Stimulated activated CD4-positive, alpha-beta T cell treated with anti-CD3 and anti-CD28 coated beads, Interleukin-1b, Interleukin-23, amount 100 ng/mL, for 1 hour (primary cell): Measurements from ENCODE around the gene CTAGE6.
"Not testable (repeated sequence)": the region's sequence is repeated elsewhere in the genome, so short reads cannot be mapped to it uniquely, and the experiment has no call there.

ENCODE experiments used
- DNase-seq, 2 donors: peaks; one replicate each; pipeline ENCODE4 v3.0.0-alpha.2; 2020; ENCODE audit warnings: low read depth in 2 of 2

Gene CTAGE6, protein sequence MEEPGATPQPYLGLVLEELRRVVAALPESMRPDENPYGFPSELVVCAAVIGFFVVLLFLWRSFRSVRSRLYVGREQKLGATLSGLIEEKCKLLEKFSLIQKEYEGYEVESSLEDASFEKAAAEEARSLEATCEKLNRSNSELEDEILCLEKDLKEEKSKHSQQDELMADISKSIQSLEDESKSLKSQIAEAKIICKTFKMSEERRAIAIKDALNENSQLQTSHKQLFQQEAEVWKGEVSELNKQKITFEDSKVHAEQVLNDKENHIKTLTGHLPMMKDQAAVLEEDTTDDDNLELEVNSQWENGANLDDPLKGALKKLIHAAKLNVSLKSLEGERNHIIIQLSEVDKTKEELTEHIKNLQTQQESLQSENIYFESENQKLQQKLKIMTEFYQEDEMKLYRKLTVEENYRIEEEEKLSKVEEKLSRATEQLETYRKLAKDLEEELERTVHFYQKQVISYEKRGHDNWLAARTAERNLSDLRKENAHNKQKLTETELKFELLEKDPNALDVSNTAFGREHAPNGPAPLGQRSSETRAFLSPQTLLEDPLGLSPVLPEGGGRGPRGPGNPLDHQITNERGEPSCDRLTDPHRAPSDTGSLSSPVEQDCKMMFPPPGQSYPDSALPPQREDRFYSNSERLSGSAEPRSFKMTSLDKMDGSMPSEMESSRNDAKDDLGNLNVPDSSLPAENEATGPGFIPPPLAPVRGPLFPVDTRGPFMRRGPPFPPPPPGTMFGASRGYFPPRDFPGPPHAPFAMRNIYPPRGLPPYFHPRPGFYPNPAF

DNA sequence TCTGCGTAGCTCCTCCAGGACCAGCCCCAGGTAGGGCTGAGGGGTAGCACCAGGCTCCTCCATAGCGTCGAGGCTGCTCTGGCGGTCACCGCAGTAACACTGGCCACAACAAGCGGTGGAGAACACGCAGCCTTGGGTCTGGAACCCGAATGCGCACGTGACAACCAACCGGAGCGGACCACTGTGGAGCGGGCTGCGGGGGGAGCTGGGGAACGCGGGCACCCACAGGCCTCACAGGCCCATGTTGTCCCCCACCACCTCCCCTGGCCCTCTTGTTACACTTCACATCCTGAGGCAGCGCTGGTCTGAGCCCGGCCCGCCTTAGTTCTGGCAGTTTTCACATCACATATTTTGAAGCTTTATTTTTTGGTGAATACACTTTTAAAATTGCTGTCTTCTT lies at the start of gene CTAGE6:
Gene CTAGE6, minus strand, starts transcription at position 101 of the 400 bp plus-strand sequence. Its CDS starts 38 bp downstream, at position 63.
- DNase-seq, result not testable (repeated sequence)

DNA sequence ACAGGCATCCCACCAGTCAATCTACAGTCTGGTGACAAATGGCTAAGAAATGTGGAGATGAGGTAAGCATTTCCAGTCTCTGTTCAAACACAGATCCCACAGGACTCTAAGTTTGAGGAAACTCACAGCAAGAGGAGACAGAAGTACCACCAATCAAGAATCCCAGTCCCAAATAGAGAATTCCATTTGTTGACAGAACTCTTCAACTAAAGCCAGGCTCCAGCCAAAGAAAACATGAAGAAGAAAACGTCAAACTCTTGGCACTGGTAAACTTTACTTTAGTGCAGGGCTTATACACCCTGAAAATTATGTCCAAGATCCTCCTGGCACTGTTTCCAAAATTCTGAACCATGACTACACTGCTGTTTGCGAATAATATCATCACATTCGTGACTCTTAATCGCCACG lies 49.2 kb upstream of the CTAGE6 start:
- not testable (repeated sequence) for DNase-seq

DNA sequence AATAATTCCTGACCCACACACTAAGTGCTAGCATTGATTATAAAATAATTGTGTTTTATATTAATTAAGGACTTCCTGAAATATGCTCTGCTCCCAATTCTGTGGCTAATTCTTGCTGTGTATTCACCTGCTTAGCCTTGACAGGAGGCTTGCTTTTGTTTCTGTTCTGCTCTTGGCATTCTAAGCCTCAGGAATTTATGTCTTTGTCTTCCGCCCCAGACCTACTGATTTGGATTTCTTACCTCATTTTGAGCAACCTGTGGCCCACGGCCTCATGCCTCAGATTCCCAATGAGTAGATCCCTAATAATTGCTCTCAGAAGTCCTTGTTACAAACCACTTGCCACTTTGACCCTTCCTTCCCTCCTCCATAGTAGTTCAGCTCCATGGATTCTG lies 40.4 kb upstream of the CTAGE6 start:
- DNase-seq, result not testable (repeated sequence)

DNA sequence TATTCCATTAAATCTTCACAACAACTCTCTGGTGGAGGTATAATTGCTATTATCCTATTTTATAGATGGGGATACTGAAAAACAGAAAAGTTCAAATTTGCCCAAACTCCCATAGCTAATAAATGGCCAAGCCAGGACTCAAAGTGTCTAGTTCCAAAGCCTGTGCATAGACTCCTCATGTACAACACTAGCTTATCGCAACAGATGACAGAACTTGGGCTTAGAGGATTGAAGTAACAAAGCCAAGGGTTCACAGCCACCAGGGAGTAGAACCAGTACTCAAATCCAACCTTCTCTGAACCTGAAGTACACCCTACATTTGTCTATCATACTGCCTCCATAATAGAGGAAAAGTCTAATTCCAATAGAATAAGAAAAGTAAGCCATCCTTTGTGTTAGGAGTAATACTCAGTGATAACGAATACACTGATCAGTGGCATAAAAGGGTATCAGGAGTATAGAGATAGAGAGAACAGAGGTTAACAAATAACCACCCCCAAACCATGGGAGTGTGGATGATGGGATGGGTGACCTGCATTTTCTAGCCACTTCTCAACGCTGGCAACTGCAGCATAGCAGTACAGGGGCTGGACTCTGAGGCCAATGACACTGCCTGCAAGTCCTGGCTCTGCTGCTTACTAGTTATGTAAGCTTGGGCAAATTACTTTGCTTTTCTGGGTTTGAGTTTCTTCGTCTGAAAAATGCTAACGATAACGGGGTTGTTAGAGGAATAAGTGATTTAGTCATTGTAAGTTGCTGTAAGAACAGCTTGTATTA lies 39.8 kb upstream of the CTAGE6 start:
- not testable (repeated sequence) for DNase-seq

DNA sequence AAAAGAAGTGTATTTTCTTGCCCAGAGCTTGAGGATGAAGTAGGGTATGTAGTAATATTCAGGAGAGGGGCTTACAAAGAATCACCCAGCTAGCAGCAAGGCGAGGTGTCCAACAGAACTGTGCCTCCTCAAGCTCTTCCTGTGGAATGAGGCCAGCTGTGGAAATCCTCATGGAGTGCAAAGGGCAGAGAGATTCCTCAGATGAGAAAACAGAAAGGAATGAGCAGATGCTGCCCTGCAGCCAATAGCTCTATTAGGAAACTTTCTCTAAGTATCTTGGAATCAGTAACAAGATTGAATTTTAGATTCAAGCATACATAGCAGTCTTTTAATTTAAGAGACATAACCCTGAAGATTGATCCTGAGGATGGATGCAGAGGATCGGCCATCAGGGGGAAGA lies 38.2 kb upstream of the CTAGE6 start:
- DNase-seq, result not testable (repeated sequence)

DNA sequence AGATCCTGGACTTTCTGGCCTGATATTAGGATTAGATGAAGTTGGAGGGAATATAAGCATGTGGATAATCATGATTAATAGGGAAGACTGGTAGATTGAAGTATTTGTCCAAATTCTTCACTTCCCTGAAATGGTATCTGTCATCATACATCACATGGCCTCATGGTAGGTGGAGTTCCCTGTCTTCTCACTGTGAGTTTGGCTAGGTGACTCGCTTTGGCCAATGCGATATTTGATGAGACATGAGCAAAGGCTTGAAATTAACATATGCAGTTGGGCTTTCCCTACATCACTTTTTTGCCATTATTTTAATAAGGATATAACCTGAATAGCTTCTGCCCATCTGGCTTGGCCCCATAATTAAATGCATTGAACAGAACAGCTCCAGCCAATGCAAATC lies 35.1 kb upstream of the CTAGE6 start:
- not testable (repeated sequence) for DNase-seq

DNA sequence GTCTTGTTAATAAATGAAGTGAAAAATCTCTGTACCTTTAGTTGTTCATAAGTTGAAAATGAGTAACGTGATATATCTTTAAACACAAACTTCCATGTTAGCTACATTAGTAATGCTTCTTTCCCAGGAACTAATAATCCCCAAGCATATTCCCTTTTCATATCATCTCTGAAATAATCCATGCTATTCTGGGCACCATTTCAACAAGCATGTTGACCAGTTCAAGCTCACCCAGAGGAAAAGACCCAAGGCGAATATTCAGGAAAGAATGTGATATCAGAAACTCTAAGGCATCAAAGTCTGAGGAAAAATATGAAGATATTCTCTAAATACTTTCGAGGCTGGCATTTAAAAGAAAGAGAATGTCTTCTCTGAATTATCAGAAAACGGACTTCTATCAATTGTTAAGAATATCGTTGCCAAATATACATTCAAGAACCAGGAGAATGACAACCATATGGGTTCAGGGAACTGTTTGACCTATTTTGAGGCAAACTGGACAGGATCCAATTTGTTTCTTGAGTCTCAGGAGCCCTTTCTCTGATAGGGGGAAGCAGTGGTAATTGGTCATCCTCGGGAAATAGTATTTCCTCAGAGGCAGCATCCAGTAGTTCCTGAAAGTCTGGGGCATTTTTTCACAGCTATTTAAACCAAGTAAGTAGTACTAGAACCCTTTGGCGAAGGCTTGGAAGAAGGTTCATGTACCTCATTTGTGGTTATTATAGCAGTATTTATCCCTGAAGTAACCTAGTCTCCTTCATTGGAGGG lies 28.1 kb upstream of the CTAGE6 start:
- not testable (repeated sequence) for DNase-seq

DNA sequence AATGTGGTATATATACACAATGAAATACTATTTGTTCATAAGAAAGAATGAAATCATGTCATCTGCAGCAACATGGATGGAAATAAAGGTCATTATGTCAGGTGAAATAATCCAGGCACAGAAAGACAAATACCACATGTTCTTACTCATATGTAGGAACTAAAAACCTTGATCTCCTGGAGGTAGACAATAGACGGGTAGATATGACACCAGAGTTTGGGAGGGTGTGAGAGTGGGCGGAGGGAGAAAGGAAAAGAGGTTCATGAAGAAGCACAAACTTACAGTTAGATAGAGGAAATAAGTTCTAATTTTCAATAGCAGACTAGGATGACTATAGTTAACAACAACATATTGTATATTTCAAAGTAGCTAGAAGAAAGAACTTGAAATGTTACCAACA lies 22.1 kb upstream of the CTAGE6 start:
- DNase-seq, result not testable (repeated sequence)

DNA sequence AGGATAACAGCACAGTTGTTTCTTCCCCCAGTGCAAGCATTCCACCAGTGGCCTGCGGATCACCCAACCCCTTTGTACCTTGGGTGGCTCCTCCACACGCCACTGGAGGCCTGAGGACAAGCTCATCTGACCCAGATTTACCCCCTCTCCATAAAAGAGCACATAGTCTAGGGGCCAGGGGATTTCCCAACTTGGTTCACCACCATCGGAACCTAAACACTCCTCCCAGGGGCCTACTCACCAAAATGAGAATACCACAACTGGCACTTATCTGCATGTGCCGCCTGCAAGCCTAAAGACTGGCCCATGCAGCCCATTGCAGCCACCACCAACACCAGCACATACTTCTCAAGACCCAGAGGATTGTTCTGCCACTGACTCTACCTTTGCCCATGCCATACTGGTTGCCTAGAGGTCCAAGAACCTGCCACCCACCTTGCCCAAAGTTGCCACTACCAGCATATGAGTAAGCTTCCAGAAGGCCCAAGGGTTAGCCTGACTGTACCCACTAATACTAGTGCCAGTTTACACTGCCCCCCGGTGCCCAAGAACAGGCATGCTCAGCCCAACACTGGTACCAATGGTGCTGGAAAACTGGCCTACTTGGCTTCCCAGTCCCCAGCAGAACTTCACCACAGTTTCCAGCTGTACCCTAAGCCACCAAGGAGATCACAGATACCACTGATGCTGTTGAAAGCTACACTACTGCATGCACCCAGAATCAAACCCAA lies 15.4 kb upstream of the CTAGE6 start:
- DNase-seq, result not testable (repeated sequence)

DNA sequence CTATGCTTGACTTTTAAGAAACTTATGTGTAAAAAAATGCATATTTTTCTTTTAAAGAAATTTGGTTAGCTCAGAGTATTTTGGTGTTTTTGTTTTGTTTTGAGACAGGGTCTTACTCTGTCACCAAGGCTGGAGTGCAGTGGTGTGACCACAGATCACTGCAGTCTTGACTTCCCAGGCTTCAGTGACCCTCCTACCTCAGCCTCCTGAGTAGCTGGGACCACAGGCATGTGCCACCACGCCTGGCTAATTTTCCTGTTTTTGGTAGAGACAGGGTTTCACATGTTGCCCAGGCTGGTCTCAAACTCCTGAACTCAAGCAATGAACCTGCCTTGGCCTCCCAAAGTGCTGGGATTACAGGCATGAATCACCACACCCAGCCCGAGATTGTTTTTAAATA lies 10.0 kb upstream of the CTAGE6 start:
- DNase-seq, result not testable (repeated sequence)

DNA sequence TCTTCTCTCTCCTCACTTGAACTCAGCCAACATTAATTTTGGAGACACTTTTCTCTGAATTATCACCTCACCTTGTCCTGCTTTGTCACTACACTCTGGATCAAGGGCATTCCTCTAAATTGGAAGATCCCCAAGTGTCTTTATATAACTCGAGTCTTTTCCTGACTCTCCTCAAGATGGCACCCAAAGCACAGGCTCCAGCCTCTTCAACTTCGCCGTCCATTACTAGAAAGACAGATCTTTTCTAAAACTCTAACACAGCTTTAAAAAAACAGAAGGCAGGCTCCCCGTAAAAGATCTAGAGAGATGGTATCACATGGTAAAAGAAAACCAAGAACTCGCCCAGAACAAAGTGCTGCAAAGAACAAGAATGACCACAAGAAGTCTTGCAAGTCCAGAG lies 8.2 kb upstream of the CTAGE6 start:
- not testable (repeated sequence) for DNase-seq

DNA sequence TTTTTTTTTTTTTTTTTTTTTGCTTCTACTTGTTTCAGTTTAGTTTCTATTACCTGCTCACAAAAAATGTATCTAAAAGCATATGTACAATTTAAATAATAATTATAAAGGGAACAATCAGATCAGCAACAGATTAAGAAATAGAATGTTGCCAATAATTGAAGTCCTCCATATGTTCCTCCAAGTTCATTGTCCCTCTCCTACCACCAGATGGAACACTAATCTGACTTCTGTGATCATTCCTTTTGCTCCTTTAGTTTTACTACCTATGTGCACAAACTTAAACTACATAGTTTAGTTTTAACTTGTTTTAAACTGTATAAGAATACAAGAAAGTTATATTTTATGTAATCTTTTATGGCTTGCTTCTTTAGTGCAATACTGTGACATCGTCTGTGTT lies 5.6 kb upstream of the CTAGE6 start:
- not testable (repeated sequence) for DNase-seq

DNA sequence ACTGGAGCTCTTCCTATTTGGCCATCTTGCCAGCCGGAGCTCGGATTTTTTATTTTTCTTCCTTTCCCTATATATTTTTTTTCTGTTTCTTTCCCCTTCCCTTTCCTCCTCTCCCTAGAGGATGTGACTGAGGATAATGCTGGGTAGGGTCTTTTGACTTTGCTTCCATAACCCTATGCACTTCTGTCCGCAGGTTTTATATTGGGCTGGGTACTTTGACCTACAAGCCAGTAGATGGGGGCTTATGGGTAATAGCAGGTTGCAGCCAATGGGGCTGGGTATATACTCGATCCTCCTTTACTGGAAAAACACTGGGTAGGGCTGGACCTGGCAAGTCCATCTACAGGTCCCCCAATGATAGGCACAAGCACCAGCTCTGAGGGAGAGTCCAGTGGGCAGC lies 12.2 kb downstream of the CTAGE6 start:
- DNase-seq, result not testable (repeated sequence)

DNA sequence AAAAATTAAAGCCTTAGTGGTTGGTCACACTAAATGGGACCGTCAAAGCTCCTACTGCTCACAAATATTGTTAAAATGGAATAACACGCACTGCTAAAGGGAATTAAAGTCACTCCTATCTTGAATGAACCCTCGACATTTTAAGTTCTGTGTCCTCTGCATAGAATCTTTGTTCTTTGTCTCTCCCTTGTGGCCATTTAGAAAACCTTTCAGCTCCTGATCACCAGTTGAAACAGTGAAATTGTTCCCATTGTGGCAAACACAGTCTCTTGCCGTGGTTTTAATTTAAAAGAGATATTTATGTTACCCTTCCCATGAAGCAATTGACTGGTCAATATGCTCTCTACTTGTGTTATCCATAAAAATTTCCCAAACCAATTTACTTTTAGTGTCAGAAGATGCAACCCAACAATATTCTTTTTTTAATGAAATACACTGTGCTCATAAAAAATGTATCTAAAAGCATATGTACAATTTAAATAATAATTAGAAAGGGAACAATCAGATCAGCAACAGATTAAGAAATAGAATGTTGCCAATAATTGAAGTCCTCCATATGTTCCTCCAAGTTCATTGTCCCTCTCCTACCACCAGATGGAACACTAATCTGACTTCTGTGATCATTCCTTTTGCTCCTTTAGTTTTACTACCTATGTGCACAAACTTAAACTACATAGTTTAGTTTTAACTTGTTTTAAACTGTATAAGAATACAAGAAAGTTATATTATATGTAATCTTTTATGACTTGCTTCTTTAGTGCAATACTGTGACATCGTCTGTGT lies 20.3 kb downstream of the CTAGE6 start:
- DNase-seq, result not testable (repeated sequence)

DNA sequence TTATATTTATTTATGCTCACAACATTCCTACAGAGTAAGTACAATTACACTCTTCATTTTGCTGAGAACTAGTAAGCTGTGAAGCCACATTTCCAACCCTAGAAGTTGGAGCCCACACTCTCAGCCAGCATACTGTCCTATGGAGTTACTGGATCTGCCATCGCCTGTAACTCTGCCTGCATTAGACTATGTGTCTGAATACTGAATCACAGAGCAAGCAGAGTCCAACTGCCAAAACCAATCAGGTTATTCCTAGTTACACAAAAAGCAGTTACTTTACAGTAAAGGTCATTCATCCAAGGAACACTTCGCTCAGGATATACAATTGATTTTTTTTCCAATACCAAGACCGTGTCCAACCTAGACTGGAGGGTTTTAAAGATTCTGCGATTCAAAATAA lies 21.5 kb downstream of the CTAGE6 start:
- no peak for DNase-seq

DNA sequence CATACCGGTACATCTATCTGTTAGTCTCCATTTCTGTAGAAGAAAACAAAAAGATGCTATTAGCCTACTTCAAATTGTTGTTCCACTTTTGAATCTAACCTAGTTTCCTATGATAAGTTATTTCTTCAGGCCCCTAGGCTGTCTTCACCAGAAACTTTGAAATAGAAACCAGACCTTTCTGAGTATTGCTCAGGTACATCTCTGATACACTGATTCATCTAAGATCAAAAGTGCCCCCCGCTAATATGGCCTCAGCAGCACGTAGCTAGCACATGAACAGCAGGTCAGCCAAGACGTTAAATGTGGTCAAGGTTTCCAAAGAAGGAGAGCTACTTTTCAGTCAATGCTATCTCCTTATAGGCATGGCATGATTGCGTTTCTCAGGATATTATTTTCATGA lies 23.6 kb downstream of the CTAGE6 start:
- no peak for DNase-seq

DNA sequence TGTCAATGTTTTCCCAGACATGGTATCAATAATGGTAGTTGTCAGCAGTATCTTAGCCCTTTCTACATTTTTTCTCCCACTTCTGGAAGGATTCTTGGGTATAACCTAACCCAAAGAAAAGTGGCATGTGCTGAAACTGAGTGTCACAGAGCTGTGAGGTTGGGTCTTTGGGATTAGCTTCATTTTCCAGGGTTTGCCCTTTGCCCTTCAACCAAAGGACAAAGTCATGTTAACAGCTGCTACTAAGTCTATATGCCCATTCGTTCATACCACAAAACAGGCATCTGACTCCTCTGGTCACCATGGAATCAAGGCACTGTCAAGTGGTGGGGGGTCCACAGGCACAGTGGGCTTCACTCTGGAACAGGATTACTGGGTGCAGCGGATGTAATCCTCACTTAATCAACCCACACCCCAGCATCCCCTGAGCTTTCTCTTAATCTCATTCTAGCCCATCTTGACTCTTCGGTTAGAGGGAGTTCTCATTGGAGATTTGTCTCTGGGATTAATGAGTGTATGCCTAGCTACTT lies 29.1 kb downstream of the CTAGE6 start:
- DNase-seq, result no peak

DNA sequence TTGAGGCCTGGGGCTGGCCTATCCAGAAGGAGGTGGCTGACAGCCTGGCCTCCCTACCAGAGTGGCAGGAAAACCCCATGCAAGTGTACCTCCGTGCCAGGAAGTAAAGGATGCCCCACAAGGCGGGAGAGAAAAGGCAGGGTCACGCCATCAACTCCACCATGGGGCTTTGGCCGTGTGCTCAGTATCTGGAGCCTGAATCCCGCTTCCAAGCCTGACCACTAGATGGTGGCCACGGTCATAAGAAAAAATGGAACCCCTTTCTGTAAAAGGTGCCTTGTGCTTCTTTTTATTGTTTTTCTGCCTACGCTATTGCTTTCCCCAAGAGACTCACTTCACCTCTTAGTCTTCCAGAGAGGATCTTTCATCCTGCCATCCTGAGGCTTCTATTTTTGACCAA lies 29.9 kb downstream of the CTAGE6 start:
- not testable (repeated sequence) for DNase-seq

DNA sequence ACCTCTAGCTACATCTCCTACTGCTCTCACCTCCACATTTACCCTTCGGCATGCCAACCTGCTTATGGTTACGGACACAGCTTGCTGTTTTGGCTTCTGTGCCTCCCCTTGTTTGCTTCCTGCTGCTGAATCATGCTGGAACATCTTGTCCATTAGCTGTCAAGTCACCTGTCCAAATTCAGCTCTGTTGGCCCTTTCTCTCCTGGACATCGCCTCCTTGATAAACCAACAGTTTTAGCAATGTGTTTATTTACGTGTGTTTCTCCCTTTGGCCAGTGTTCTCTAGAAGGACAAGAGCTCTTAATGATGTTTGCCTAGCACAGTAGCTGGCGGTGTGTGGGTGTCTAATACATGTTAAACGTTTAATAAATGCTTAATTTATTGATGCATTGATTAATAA lies 31.4 kb downstream of the CTAGE6 start:
- DNase-seq, result not testable (repeated sequence)

DNA sequence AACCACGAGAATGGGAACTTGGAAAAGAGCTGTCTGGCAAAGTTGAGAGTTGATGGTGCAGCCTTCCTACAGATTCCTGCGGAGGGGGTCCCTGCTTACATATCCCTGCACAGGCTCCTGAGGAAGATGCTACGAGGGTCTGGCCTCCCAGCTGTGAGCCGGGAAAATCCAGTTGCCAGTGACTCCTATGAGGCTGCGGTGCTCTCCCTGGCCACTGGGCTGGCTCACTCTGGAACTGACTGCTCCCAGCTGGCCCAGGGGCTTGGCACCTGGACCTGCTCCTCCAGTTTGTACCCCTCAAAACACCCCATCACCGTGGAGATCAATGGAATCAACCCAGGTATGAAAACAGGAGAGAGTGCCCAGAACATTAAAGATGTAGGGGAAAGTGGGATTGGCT lies 37.2 kb downstream of the CTAGE6 start:
- not testable (repeated sequence) for DNase-seq
